ENCODE data around the gene RXRA. TPM values are rescaled to one million over a fixed set of nuclear protein-coding genes. Genes with fewer than 3 reads are reported as not detected.
A peak's percentile ranks its signal among the peaks of the same experiment; 100 is the strongest.

RXRA gene
- total and polyA plus RNA-seq, 2 of the 13 experiments (the other 11 are each of a cell fraction or from before 2014, with no cell fraction given) = 18.9 to 29.2 TPM

DNA sequence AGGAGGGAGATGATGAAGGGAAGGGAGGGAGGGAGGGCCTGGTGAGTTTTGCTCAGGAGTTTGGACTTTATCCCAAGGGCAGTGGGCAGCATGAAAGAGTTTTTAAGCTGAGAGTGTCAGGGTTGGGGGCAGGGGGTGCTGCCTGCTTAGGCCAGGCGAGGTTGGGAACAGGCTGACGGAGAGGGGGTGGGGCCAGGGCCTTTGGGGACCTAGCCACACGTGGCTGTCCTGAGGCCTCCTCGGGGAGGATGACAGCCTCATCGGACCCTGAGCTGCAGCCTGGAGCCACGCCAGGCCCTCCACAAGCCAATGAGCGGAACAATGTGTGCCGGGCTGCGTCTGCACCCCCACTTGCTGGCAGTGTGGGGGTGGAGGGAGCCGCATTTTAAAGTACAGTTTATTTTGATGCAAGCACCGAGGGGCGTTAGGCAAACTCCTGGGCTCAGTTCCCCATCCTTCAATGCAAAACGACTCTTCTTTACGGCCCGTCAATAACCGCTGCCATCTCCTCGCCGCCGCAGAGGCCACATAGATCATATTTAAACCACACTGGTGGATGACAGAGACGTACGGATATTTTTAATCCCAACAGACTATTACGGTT lies 5.3 kb upstream of the RXRA start (continued):
- TF ChIP-seq, protein P1, sequence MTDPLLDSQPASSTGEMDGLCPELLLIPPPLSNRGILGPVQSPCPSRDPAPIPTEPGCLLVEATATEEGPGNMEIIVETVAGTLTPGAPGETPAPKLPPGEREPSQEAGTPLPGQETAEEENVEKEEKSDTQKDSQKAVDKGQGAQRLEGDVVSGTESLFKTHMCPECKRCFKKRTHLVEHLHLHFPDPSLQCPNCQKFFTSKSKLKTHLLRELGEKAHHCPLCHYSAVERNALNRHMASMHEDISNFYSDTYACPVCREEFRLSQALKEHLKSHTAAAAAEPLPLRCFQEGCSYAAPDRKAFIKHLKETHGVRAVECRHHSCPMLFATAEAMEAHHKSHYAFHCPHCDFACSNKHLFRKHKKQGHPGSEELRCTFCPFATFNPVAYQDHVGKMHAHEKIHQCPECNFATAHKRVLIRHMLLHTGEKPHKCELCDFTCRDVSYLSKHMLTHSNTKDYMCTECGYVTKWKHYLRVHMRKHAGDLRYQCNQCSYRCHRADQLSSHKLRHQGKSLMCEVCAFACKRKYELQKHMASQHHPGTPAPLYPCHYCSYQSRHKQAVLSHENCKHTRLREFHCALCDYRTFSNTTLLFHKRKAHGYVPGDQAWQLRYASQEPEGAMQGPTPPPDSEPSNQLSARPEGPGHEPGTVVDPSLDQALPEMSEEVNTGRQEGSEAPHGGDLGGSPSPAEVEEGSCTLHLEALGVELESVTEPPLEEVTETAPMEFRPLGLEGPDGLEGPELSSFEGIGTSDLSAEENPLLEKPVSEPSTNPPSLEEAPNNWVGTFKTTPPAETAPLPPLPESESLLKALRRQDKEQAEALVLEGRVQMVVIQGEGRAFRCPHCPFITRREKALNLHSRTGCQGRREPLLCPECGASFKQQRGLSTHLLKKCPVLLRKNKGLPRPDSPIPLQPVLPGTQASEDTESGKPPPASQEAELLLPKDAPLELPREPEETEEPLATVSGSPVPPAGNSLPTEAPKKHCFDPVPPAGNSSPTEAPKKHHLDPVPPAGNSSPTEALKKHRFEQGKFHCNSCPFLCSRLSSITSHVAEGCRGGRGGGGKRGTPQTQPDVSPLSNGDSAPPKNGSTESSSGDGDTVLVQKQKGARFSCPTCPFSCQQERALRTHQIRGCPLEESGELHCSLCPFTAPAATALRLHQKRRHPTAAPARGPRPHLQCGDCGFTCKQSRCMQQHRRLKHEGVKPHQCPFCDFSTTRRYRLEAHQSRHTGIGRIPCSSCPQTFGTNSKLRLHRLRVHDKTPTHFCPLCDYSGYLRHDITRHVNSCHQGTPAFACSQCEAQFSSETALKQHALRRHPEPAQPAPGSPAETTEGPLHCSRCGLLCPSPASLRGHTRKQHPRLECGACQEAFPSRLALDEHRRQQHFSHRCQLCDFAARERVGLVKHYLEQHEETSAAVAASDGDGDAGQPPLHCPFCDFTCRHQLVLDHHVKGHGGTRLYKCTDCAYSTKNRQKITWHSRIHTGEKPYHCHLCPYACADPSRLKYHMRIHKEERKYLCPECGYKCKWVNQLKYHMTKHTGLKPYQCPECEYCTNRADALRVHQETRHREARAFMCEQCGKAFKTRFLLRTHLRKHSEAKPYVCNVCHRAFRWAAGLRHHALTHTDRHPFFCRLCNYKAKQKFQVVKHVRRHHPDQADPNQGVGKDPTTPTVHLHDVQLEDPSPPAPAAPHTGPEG (CRISPR knock-in tag; IDR thresholded peaks at IDR 0.05) = no peak
- TF ChIP-seq NCOA5 (CRISPR knock-in tag; IDR thresholded peaks at IDR 0.05) = no peak
- no peak for TF ChIP-seq ZNF713 (CRISPR knock-in tag; IDR thresholded peaks at IDR 0.05)
- no peak for TF ChIP-seq ZFYVE20 (CRISPR knock-in tag; IDR thresholded peaks at IDR 0.05; ENCODE audit: borderline replicate concordance, low read depth)
- TF ChIP-seq SMARCE1 (IDR thresholded peaks at IDR 0.05; ENCODE audit: borderline replicate concordance) = no peak
- TF ChIP-seq RBM39 (IDR thresholded peaks at IDR 0.05; ENCODE audit: low read depth, low read length, poor library complexity, severe bottlenecking) = no peak
- TF ChIP-seq, protein P2, sequence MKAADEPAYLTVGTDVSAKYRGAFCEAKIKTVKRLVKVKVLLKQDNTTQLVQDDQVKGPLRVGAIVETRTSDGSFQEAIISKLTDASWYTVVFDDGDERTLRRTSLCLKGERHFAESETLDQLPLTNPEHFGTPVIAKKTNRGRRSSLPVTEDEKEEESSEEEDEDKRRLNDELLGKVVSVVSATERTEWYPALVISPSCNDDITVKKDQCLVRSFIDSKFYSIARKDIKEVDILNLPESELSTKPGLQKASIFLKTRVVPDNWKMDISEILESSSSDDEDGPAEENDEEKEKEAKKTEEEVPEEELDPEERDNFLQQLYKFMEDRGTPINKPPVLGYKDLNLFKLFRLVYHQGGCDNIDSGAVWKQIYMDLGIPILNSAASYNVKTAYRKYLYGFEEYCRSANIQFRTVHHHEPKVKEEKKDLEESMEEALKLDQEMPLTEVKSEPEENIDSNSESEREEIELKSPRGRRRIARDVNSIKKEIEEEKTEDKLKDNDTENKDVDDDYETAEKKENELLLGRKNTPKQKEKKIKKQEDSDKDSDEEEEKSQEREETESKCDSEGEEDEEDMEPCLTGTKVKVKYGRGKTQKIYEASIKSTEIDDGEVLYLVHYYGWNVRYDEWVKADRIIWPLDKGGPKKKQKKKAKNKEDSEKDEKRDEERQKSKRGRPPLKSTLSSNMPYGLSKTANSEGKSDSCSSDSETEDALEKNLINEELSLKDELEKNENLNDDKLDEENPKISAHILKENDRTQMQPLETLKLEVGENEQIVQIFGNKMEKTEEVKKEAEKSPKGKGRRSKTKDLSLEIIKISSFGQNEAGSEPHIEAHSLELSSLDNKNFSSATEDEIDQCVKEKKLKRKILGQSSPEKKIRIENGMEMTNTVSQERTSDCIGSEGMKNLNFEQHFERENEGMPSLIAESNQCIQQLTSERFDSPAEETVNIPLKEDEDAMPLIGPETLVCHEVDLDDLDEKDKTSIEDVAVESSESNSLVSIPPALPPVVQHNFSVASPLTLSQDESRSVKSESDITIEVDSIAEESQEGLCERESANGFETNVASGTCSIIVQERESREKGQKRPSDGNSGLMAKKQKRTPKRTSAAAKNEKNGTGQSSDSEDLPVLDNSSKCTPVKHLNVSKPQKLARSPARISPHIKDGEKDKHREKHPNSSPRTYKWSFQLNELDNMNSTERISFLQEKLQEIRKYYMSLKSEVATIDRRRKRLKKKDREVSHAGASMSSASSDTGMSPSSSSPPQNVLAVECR (CRISPR knock-in tag; IDR thresholded peaks at IDR 0.05; ENCODE audit: borderline replicate concordance) = peak; percentile 71; the same call in 1 of the 2 replicates
- no peak for TF ChIP-seq ZNF615 (CRISPR knock-in tag; IDR thresholded peaks at IDR 0.05; ENCODE audit: borderline replicate concordance)
- no peak for TF ChIP-seq SETDB1 (CRISPR knock-in tag; IDR thresholded peaks at IDR 0.05; ENCODE audit: borderline replicate concordance)
- TF ChIP-seq GATAD2A (CRISPR knock-in tag; IDR thresholded peaks at IDR 0.05) = peak; percentile 32; the same call in 1 of the 2 replicates
- TF ChIP-seq ZNF772 (CRISPR knock-in tag; IDR thresholded peaks at IDR 0.05) = no peak
- TF ChIP-seq SOX6 (IDR thresholded peaks at IDR 0.05) = no peak
- peak; percentile 57 for TF ChIP-seq SOX6 (CRISPR knock-in tag; IDR thresholded peaks at IDR 0.05)
- TF ChIP-seq MZF1 (CRISPR knock-in tag; IDR thresholded peaks at IDR 0.05; ENCODE audit: borderline replicate concordance) = no peak
- TF ChIP-seq SAFB2 (CRISPR knock-in tag; IDR thresholded peaks at IDR 0.05; ENCODE audit: borderline replicate concordance, low read depth) = no peak
- no peak for TF ChIP-seq GLMP (CRISPR knock-in tag; IDR thresholded peaks at IDR 0.05; ENCODE audit: borderline replicate concordance)
- no peak for TF ChIP-seq TAF15 (IDR thresholded peaks at IDR 0.05; ENCODE audit: low read depth, low read length, poor library complexity, severe bottlenecking)
- TF ChIP-seq HDAC1 (CRISPR knock-in tag; IDR thresholded peaks at IDR 0.05) = peak; percentile 48; the same call in 1 of the 2 replicates
- no peak for TF ChIP-seq JUNB (CRISPR knock-in tag; IDR thresholded peaks at IDR 0.05; ENCODE audit: borderline replicate concordance)
